CD4-positive, alpha-beta T cell treated with Interleukin-17A for 1 hour (primary cell): Measurements from ENCODE around the gene SLC25A51.

ENCODE experiments used
- DNase-seq: peaks from one replicate; pipeline ENCODE4 v3.0.0-alpha.2; 2020

SLC25A51 gene, protein sequence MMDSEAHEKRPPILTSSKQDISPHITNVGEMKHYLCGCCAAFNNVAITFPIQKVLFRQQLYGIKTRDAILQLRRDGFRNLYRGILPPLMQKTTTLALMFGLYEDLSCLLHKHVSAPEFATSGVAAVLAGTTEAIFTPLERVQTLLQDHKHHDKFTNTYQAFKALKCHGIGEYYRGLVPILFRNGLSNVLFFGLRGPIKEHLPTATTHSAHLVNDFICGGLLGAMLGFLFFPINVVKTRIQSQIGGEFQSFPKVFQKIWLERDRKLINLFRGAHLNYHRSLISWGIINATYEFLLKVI

GRCh38 chr9:37903647-37904444 is at the start of gene SLC25A51:
Gene SLC25A51, minus strand, starts transcription at chr9:37904127. Its CDS starts 15,577 bp downstream, at chr9:37888550.
- DNase-seq = peak; percentile 97

GRCh38 chr9:37953206-37953774 is 49.4 kb upstream of the SLC25A51 start:
- DNase-seq = no peak

DNA sequence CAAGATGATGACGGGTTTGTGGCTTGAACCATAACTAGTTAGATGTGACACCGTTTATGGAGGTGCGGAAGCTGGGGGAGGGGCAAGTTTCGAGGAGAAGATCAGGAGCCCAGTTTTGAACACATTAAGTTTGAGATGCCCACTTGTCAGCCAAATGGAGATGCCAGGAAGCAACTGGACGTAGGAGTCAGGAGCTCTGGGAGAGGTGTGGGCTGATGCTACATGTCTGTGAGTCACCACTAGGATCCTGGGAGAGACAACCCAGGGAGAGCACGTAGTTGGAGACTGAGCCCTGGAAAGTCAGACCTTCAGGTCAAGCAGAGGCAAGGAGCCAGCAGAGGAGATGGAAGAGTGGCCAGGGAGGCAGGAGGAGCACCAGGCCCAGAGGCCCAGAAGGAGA is 48.8 kb upstream of the SLC25A51 start:
- no peak for DNase-seq

GRCh38 chr9:37951671-37952449 is 47.9 kb upstream of the SLC25A51 start:
- no peak for DNase-seq

DNA sequence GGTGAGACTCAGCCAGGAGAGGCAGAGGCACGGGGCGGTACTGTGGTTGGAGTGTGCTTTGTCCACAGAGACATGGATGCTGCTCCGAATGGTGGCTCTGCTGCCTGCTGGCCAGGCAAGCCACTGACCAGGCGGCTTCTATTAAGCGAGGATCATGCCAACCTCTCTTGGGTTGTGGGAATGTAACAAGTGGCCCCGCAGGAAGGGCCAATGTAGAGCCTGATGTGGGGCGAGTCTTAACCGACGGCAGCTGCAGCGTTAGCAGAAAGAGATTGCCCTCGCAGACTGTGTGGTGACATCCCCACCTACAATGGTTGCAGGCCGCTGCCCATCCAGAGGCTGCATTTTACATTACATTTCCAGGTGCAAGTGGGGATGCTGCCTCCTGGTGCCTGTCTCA is 46.6 kb upstream of the SLC25A51 start:
- no peak for DNase-seq

GRCh38 chr9:37949576-37949975 is 45.6 kb upstream of the SLC25A51 start:
- no peak for DNase-seq

- DNase-seq = no peak
Measured at GRCh38 chr9:37948417-37948980, 44.6 kb upstream of the SLC25A51 start.

DNA sequence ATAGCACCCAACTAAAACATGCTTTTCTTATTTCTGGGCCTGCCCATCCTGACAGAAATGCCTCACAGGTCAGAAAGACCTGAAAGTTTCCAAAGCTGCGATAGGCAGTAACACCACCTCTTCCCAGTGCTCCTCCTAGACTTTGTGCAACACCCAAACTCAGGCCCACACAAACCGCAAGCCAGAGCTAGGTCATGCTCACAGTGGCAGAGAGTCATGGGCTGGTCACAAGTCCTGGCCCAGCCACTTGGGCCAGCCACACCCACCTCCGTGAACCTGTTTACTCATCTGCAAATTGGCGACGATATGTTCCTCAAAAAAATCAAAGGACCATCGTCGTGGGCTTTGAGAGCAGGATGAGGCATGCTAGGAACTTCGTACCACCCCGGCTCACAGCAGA is 44.0 kb upstream of the SLC25A51 start:
- no peak for DNase-seq

DNA sequence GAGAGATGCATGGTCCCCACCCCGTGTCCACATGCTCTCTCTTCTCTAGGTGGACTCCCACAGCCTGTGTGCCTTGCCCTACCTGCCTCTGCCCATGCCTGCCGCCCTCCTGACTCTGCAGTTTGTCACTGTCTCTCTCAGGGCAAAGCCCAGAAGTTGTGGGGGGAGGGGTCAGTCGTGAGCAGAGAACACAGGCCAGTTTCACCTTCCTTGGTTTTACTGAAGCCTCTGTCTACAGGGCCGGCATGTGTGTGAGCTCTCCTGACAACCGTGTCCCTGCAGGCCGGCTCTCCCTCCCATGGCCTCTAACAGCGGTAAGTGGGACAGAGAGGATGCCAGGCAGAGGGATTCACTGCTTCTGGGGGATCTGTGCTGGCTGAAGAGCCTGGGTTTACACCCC is 43.5 kb upstream of the SLC25A51 start:
- no peak for DNase-seq

DNA sequence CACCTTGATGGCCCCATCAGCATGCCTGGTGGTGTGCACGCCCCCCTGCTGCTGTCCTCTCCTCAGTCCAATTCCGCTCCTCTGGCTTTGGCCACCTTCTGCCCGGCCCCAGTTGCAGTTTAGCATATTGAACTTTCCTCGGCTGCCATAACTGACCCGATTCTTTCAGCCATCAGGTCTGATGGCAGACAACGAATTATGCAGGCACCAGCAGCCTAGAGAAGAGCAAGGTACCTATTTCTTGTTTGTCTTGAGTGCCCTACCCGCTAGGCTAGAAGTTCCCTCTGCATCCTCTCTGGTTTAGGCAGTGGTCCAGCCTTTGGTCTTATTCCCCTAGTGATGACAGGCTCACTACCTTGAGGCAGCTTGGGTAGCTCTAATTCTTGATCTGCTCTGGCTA is 43.0 kb upstream of the SLC25A51 start:
- no peak for DNase-seq

- DNase-seq = no peak
Measured at GRCh38 chr9:37946041-37946440, 42.1 kb upstream of the SLC25A51 start.

DNA sequence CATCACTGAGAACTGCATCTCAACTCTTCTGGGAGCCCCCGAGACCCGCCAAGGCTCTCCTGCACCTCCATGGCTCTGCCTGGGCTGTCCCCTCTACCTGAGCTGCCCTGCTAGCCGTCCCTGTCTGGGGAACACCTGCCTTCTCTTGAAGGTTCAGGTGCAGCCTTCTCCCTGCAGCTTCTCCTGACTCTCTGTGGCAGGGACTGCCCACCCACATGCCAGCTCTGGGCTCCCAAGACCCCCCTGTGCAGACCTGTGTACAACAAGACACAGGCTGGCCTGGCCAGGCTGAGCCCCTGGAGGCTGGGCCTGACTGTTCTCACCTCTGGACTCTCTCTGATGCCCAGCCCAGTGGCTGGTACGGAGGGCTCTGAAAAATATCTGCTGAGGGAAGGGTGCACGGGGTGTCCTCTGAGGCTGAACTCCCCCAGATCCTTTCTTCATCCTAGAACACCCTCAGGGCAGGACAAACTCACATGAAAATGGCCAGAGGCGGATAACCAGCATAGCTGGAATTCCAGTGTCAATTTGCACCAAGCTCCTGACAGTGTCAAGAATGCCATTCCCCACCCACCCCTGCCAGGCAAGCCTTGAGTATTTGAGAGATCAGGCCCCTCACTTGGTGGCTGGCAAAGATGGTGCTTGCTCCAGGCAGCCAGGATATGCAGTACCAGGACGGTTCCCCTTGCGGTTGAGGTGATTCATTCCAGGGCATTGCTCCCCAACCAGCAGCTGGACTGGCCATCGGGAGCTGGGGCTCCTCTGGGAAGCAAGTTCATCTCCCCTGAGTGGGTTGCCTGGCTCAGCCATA is 40.9 kb upstream of the SLC25A51 start:
- DNase-seq = no peak

GRCh38 chr9:37944266-37944650 is 40.3 kb upstream of the SLC25A51 start:
- no peak for DNase-seq

DNA sequence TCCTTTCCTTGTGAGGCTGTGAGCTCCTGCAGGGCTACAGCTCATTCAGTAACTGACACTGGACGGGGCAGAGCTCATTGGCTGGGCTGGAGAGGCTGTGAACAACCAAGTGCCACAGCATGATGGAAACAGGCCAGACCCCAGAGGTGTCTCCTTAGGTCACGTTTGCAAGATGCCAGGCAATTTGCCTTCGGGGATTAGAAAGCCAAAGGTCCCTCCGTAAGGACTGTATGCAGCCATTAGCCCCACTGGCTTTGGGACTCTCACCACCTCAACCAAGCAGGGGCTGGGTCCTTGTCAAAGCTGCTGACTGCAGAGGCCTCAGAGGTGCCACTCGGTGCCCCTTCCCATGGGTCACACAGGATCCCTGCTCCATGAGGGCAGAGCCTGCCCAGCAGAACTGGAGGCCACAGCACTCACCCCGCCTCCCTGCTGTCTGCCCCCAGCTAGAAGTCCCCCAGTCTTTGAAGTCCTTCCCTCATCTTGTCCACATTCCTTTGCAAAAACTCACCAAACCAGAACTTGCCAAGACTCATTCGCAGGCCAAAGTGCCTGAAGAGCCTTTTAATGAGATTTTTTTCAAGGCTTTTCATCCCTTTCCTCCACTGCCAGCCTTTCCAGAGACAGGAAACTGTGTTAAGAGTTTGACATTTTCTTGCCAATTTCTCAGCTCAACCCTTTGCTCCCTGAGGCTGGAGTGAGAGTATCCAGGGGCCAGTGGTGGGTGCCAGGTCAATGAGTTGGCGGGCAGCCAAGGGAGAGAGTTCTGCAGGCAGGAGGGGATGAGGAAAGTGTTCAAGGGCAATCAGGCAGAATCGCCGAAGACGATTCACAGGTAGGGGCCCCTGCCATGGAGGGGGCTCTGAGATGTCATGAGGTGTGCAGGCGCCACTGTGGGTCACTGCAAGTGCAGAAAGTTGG is 39.7 kb upstream of the SLC25A51 start:
- DNase-seq = no peak

GRCh38 chr9:37942621-37943344 is 38.9 kb upstream of the SLC25A51 start:
- DNase-seq = no peak

GRCh38 chr9:37941253-37941652 is 37.3 kb upstream of the SLC25A51 start:
- no peak for DNase-seq

DNA sequence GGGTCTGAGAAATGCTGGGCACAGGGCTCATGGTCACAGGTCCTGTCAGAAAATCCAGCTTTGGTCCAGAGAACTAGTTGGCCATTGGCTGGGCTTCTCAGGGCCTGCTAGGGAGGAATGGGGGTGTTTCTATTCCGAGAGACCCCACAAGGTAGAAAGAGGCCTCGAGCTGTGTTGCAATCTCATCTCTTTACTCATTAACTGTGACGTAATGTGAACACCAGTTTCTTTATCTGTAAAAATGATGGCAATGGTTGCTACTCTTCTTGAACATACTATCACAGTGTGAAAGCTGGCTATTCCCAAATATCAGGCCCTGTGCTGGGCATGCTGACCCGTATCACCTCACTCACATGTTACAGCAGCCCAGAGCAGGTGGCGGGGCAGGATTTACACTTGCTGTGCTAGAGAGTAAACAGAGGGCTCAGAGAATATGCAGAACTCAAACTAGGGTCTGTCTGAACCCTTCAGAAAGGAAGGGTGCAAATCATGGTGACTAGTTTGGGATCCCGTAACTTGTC is 35.7 kb upstream of the SLC25A51 start:
- no peak for DNase-seq

DNA sequence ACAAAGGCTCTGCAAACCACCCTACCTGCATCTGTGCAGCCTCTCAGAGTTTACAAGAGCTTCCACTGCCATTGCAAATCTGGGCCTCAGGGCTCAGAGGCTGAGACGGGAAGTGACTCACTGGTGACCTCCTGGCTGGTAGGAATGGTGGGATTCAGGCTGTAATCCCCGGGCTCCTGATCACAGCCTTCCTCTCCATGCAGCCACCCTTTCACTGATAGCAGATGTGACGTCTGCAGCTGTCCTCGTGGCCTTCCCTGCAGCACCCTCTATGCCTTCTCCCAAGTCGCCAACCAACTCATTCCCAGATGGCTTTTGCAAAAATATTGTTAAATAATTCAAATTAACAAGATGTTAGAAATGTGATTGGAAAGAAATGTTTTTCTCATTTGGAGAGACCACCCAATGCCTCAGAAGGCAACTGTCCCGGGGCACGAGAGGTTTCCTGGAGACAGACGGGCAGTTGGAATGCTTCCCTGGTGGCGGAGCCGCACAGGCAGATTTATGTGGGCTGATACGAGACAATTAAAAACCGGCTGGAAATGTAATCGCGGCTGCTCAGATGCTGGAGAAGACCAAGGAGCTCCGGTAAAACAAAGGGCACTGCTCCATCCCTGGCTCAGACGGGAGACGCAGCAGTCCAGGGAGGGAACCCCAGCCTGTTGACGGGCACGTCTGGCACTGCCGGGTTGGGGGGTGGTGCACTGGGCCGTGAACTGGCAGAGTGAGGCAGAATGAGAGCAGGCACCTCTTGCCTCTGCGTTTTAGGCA is 34.4 kb upstream of the SLC25A51 start:
- DNase-seq = no peak

DNA sequence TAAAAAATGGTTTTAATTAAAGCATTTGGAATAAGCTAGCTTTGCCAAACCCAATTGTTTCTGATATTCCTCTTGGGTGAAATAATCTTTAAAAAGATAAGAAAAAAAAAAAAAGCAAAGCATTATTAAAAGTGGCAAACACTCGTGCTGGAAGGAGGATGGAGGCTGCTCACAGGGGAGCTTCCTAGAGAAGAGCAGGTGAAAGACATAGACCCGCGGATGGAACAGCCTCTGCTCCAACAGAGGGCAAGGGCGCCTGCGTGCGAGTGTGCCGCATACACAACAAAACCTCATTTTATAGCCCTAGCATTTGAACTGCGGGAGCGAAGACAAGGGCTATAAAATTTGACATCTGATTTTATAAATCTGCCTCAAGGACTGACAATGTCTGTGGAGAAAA is 33.4 kb upstream of the SLC25A51 start:
- no peak for DNase-seq
